Subcutaneous adipose tissue (tissue), 4 donors: ENCODE data around the gene TUSC7. TPM values are rescaled to one million over a fixed set of nuclear protein-coding genes. Genes with fewer than 3 reads are reported as not detected.

Experiments
- total RNA-seq, 4 donors: library from RNA; depleted of rRNA; stranded (reverse); fragments of >200 nt; gene quantifications; one replicate each; pipeline ENCODE4 v1.1.0, GENCODE V29; 2016
- TF ChIP-seq, protein P1 (sequence below): fragments of 450-650 bp; IDR thresholded peaks from one replicate; pipeline ENCODE4 v1.5.1; 2016; ENCODE audit warnings: low read depth, mild to moderate bottlenecking, control low read depth, antibody characterized with exemption, moderate library complexity

Gene TUSC7
- total RNA-seq, 4 donors from 2014 or later = not detected

- TF ChIP-seq, protein P1, sequence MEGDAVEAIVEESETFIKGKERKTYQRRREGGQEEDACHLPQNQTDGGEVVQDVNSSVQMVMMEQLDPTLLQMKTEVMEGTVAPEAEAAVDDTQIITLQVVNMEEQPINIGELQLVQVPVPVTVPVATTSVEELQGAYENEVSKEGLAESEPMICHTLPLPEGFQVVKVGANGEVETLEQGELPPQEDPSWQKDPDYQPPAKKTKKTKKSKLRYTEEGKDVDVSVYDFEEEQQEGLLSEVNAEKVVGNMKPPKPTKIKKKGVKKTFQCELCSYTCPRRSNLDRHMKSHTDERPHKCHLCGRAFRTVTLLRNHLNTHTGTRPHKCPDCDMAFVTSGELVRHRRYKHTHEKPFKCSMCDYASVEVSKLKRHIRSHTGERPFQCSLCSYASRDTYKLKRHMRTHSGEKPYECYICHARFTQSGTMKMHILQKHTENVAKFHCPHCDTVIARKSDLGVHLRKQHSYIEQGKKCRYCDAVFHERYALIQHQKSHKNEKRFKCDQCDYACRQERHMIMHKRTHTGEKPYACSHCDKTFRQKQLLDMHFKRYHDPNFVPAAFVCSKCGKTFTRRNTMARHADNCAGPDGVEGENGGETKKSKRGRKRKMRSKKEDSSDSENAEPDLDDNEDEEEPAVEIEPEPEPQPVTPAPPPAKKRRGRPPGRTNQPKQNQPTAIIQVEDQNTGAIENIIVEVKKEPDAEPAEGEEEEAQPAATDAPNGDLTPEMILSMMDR = no peak
Measured at GRCh38 chr3:116678853-116679252, 30.7 kb upstream of the TUSC7 start.

- TF ChIP-seq, protein P1 = no peak
Measured at GRCh38 chr3:116691041-116691440, 18.5 kb upstream of the TUSC7 start.

DNA sequence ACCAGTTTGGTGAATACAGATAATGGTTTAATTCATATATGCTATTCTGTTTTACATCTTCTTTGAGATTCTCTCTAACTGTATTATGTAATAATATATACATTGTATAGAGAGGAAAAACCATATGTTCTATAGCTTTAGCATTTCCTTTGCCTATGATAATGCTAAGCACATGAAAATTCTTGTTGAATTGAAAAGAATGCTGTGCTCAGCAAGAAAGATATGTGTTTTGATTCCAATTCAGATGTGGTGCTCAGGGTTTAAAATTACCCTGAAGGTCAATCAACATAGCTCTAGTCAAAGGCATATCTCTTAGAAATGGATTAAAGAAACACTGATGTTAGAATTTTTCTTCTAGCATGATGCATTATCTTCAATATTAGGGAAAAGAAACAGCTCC, 8.5 kb upstream of the TUSC7 start:
- TF ChIP-seq, protein P1 = no peak

DNA sequence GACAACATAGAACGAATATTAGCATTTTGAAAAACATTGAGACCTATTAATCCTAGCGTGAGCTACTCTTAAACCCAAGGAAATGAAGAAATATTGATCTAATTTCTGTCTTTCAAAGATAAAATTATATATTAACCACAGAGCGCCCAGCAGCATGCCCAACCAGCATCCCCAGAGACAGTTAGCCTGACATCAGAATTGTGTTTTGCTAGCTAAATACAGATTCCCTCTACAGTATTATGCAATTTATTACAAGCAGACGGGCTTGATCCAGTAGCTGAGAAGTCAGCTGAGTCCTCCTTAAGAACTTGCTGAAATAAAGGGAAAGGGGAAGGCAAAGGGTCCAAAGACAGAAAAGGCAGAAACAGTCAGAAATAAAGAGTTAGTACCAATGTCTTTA, 7.2 kb upstream of the TUSC7 start:
- TF ChIP-seq, protein P1 = no peak

GRCh38 chr3:116707531-116707930, 2.0 kb upstream of the TUSC7 start:
- TF ChIP-seq, protein P1 = no peak

- TF ChIP-seq, protein P1 = no peak
Measured at GRCh38 chr3:116716490-116716889, 6.9 kb downstream of the TUSC7 start.

DNA sequence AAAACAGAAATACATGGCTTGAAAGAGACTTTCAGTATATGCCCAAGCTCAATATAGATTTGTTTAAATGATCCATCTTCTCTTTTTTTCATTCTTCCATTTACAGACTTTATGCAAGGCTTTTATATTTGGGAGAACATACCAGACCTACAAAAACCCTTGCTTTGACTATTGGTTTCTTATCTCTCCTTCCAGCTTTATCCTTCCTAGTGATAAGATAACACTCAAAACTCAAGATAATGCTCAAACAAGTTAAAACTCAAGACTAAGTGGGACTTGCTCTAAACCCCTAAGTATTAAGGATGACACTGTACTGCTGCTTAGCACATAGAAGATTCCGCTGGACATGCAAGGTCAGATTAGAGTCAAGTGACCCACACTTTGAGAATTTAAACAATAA, 8.0 kb downstream of the TUSC7 start:
- TF ChIP-seq, protein P1 = no peak
